Fibroblast of lung (primary cell): ENCODE measurements around the gene CHN1. TPM values are rescaled to one million over a fixed set of nuclear protein-coding genes. Genes with fewer than 3 reads are reported as not detected.

Experiments
- DNase-seq, 2 donors: peaks; one replicate each; pipeline versions ENCODE4 v3.0.0 to v3.0.0-alpha.2; 2010; ENCODE audit warnings: low read depth in 2 of 2
- H2AFZ ChIP-seq: 2 replicates; pipeline ENCODE4 v1.5.1; 2012; ENCODE audit warnings: low read length, control low read depth, inconsistent platforms
- H3K27ac ChIP-seq: 2 replicates; pipeline ENCODE4 v1.5.1; 2011; ENCODE audit warnings: low read length, control low read depth; ENCODE audit not compliant: insufficient read depth
- H3K27me3 ChIP-seq: 2 replicates; pipeline ENCODE4 v1.5.1; 2011; ENCODE audit warnings: mild to moderate bottlenecking, low read length; ENCODE audit not compliant: control insufficient read depth, insufficient read depth
- H3K36me3 ChIP-seq: 2 replicates; pipeline ENCODE4 v1.5.1; 2011; ENCODE audit warnings: low read length; ENCODE audit not compliant: control insufficient read depth, insufficient read depth
- H3K4me1 ChIP-seq: 2 replicates; pipeline ENCODE4 v1.5.1; 2011; ENCODE audit warnings: low read length; ENCODE audit not compliant: control insufficient read depth, insufficient read depth; ENCODE audit errors: extremely low read depth
- H3K4me2 ChIP-seq: 2 replicates; pipeline ENCODE4 v1.5.1; 2011; ENCODE audit warnings: low read length, control low read depth; ENCODE audit not compliant: insufficient read depth; ENCODE audit errors: extremely low read depth
- H3K4me3 ChIP-seq, 4 experiments: fragments of 200-600 bp in 1 of 4; sonication (generic) in 1 of 4; replicated peaks in 1 of 4; 2 replicates each; pipeline ENCODE4 v1.5.1; 2011 to 2016; ENCODE audit warnings: low read length in 4 of 4, low read depth in 3 of 4, mild to moderate bottlenecking in 3 of 4, control low read depth in 2 of 4, inconsistent platforms in 1 of 4, mixed read lengths in 1 of 4; ENCODE audit not compliant: insufficient read depth in 1 of 4; ENCODE audit errors: control extremely low read depth in 1 of 4
- H3K79me2 ChIP-seq: 2 replicates; pipeline ENCODE4 v1.5.1; 2012; ENCODE audit warnings: mild to moderate bottlenecking, low read length, inconsistent platforms; ENCODE audit not compliant: control insufficient read depth, insufficient read depth
- H3K9ac ChIP-seq: 2 replicates; pipeline ENCODE4 v1.5.1; 2011; ENCODE audit warnings: mild to moderate bottlenecking, low read length, control low read depth; ENCODE audit not compliant: insufficient read depth
- H3K9me3 ChIP-seq: 2 replicates; pipeline ENCODE4 v1.5.1; 2012; ENCODE audit warnings: low read depth, low read length; ENCODE audit not compliant: control insufficient read depth, insufficient read depth
- H4K20me1 ChIP-seq: 2 replicates; pipeline ENCODE4 v1.5.1; 2011; ENCODE audit warnings: low read length; ENCODE audit not compliant: control insufficient read depth, insufficient read depth; ENCODE audit errors: extremely low read depth
- EZH2 ChIP-seq: IDR thresholded peaks from 2 replicates; pipeline ENCODE4 v1.5.1; 2012; ENCODE audit warnings: low read length, control low read depth, mild to moderate bottlenecking; ENCODE audit errors: missing control alignments
- polyA plus RNA-seq, 2 donors: library from polyadenylated mRNA; depleted of rRNA in 1 of 2; stranded (reverse) in 1 of 2; unstranded in 1 of 2; fragments of >200 nt; gene quantifications; 2 replicates each; pipeline ENCODE4 v1.2.1, GENCODE V29; 2011 to 2012; ENCODE audit warnings: missing spikeins in 1 of 2
- total RNA-seq: library from RNA; depleted of rRNA; stranded (reverse); fragments of >200 nt; gene quantifications from 2 replicates; pipeline ENCODE4 v1.2.1, GENCODE V29; 2014
- TF ChIP-seq, protein P1 (sequence below), 2 donors: IDR thresholded peaks in 1 of 2; conservative IDR thresholded peaks in 1 of 2; 1 replicate in 1 of 2; 2 replicates in 1 of 2; pipeline ENCODE4 v1.5.1; 2011 to 2012; ENCODE audit warnings: low read length in 2 of 2, control low read depth in 1 of 2, inconsistent platforms in 1 of 2, low read depth in 1 of 2, mild to moderate bottlenecking in 1 of 2

Gene CHN1
- total and polyA plus RNA-seq, 2 donors (not counting 1 experiment from before 2014, with no cell fraction given) = 203 to 904 TPM

DNA sequence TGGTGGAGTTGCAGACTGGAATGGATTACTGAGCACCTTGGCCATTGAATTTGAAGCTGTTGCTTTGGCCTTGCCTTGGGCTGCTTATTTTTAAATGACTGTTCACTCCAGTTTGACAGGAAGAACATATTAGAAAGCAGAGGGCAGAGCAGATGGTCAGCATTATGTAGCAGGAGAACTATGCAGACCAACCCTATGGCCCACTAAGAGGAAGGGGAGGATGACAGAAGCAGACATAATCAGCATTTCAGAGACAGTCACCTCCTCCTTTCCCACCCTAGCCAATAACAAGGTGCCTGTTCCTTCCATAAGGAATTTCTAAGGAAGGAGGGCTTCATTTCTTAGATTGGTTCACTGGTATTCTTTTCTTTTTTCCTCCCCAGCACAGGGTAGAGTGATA, 243.3 kb downstream of the CHN1 start:
- H2AFZ ChIP-seq = no peak overlapping the region
- H3K4me2 ChIP-seq = no peak overlapping the region
- no peaks in the 10 kb centered on the region for H3K9me3 ChIP-seq
- H3K79me2 ChIP-seq = no peaks in the 10 kb centered on the region
- H3K27ac ChIP-seq = peak overlapping the region; percentile 38
- DNase-seq = peak; percentile 34 to 68
- H3K4me3 ChIP-seq = no peak overlapping the region
- no peaks in the 10 kb centered on the region for H4K20me1 ChIP-seq
- TF ChIP-seq EZH2 = no peak
- TF ChIP-seq, protein P1, sequence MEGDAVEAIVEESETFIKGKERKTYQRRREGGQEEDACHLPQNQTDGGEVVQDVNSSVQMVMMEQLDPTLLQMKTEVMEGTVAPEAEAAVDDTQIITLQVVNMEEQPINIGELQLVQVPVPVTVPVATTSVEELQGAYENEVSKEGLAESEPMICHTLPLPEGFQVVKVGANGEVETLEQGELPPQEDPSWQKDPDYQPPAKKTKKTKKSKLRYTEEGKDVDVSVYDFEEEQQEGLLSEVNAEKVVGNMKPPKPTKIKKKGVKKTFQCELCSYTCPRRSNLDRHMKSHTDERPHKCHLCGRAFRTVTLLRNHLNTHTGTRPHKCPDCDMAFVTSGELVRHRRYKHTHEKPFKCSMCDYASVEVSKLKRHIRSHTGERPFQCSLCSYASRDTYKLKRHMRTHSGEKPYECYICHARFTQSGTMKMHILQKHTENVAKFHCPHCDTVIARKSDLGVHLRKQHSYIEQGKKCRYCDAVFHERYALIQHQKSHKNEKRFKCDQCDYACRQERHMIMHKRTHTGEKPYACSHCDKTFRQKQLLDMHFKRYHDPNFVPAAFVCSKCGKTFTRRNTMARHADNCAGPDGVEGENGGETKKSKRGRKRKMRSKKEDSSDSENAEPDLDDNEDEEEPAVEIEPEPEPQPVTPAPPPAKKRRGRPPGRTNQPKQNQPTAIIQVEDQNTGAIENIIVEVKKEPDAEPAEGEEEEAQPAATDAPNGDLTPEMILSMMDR (conservative IDR thresholded peaks at IDR 0.05 in 1 of 2, IDR thresholded peaks at IDR 0.05 in 1 of 2; ENCODE audit: low read depth in 1 of 2, low read length in 2 of 2) = no peak
- no peaks in the 10 kb centered on the region for H3K36me3 ChIP-seq
- H3K4me1 ChIP-seq = peaks cover 38% of the 10 kb centered on the region
- no peaks in the 10 kb centered on the region for H3K27me3 ChIP-seq
- no peak overlapping the region for H3K9ac ChIP-seq

- Histone ChIP-seq H2AFZ (no peak overlapping the region), H3K36me3 (no peaks in the 10 kb centered on the region), H3K27me3 (no peaks in the 10 kb centered on the region), H3K27ac (no peak overlapping the region), H4K20me1 (no peaks in the 10 kb centered on the region), H3K4me3 (no peak overlapping the region), H3K4me2 (no peak overlapping the region), H3K9ac (no peak overlapping the region), H3K9me3 (no peaks in the 10 kb centered on the region), H3K79me2 (no peaks in the 10 kb centered on the region), H3K4me1 (peaks cover 35% of the 10 kb centered on the region)
- TF ChIP-seq EZH2 = no peak
- TF ChIP-seq, protein P1 (conservative IDR thresholded peaks at IDR 0.05 in 1 of 2, IDR thresholded peaks at IDR 0.05 in 1 of 2; ENCODE audit: low read depth in 1 of 2, low read length in 2 of 2) = no peak
- DNase-seq = no peak
Measured at GRCh38 chr2:174760845-174761473, 244.2 kb downstream of the CHN1 start.

- no peak overlapping the region for H3K27ac ChIP-seq
- no peaks in the 10 kb centered on the region for H3K79me2 ChIP-seq
- DNase-seq = no peak
- no peak overlapping the region for H3K9ac ChIP-seq
- no peak overlapping the region for H3K4me2 ChIP-seq
- H3K4me3 ChIP-seq = no peak overlapping the region
- H3K4me1 ChIP-seq = peaks cover 24% of the 10 kb centered on the region
- H4K20me1 ChIP-seq = no peaks in the 10 kb centered on the region
- H2AFZ ChIP-seq = no peak overlapping the region
- no peaks in the 10 kb centered on the region for H3K36me3 ChIP-seq
- no peaks in the 10 kb centered on the region for H3K9me3 ChIP-seq
- TF ChIP-seq, protein P1 (conservative IDR thresholded peaks at IDR 0.05 in 1 of 2, IDR thresholded peaks at IDR 0.05 in 1 of 2; ENCODE audit: low read depth in 1 of 2, low read length in 2 of 2) = no peak
- no peak for TF ChIP-seq EZH2
- no peaks in the 10 kb centered on the region for H3K27me3 ChIP-seq
Measured at GRCh38 chr2:174759381-174760065, 245.7 kb downstream of the CHN1 start.
